Fibroblast of the aortic adventitia (primary cell): ENCODE data around the gene PDE7B. TPM values are rescaled to one million over a fixed set of nuclear protein-coding genes. Genes with fewer than 3 reads are reported as not detected.
A peak's percentile ranks its signal among the peaks of the same experiment; 100 is the strongest.

Source experiments
- DNase-seq: peaks from one replicate; pipeline ENCODE4 v3.0.0-alpha.2; 2010; ENCODE audit warnings: low read depth
- H3K4me3 ChIP-seq: 2 replicates; pipeline ENCODE4 v1.5.1; 2011; ENCODE audit warnings: low read depth, mild to moderate bottlenecking, control low read depth, low read length, moderate library complexity
- total RNA-seq: library from RNA; depleted of rRNA; stranded (reverse); fragments of >200 nt; gene quantifications from 2 replicates; pipeline ENCODE4 v1.2.3, GENCODE V29; 2012; ENCODE audit warnings: low replicate concordance
- TF ChIP-seq, protein P1 (sequence below): IDR thresholded peaks from 2 replicates; pipeline ENCODE4 v1.5.1; 2011; ENCODE audit warnings: mild to moderate bottlenecking, low read length, control low read depth, inconsistent platforms; ENCODE audit not compliant: insufficient read depth

Gene PDE7B
- total RNA-seq, 1 donor: 23.9 TPM

DNA sequence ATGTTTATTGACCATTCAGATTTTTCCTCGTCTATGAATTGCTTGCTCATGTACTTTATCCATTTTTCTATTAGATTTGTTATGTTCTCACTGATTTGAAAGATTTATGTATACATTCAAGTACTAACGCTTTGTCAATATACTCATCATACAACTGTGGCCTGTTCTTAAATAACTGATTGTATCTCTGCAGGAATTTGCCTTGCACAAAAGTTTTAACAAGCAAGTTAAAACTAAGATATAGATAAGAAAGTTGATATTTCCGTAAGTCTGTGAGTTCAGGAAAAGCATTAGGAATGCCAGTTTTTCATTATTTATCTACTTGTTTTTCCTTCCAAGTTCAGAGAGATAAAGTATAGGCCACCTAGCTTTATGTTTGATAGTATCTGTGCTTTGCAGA lies 95.2 kb downstream of the PDE7B start:
- no peak overlapping the region for H3K4me3 ChIP-seq
- TF ChIP-seq, protein P1, sequence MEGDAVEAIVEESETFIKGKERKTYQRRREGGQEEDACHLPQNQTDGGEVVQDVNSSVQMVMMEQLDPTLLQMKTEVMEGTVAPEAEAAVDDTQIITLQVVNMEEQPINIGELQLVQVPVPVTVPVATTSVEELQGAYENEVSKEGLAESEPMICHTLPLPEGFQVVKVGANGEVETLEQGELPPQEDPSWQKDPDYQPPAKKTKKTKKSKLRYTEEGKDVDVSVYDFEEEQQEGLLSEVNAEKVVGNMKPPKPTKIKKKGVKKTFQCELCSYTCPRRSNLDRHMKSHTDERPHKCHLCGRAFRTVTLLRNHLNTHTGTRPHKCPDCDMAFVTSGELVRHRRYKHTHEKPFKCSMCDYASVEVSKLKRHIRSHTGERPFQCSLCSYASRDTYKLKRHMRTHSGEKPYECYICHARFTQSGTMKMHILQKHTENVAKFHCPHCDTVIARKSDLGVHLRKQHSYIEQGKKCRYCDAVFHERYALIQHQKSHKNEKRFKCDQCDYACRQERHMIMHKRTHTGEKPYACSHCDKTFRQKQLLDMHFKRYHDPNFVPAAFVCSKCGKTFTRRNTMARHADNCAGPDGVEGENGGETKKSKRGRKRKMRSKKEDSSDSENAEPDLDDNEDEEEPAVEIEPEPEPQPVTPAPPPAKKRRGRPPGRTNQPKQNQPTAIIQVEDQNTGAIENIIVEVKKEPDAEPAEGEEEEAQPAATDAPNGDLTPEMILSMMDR: no peak
- no peak for DNase-seq

DNA sequence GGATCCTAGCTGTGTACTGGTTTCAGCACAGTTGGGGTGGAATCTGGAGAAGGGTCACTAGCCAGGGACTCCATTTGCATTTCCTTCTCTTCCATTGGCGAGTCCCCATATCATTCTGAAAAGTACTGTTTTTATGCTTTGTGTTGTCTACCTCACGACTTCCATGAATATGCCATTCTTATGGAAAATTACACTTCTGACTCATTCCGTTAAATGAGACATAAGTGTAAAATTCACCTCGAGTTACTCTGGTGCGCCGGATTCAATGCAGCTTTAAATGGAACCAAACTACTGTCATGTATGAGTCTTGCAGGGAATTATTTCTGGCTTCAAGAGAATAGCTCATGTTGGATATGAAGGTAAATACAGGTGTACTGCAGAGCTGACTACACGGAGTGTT lies 99.2 kb downstream of the PDE7B start:
- H3K4me3 ChIP-seq: no peak overlapping the region
- TF ChIP-seq, protein P1: no peak
- DNase-seq: no peak

DNA sequence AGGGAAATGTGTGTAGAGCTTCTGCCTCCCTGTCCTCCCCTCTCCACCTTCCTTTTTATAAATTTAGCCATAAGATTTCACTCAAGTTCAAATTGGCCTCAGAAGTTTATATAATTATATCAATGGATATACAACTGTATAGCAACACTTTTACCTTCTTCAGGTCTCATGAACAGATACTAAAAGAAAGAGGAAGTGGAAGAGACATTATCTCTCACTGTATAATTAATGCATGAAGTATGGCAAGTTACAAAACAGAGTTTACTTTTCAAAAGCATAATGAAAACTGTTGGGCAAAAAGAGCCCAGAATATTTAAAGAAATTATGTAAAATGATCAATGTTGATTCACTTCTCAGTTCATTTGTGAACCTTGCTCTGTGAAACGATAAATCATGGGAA lies 99.7 kb downstream of the PDE7B start:
- no peak overlapping the region for H3K4me3 ChIP-seq
- TF ChIP-seq, protein P1: no peak
- no peak for DNase-seq

DNA sequence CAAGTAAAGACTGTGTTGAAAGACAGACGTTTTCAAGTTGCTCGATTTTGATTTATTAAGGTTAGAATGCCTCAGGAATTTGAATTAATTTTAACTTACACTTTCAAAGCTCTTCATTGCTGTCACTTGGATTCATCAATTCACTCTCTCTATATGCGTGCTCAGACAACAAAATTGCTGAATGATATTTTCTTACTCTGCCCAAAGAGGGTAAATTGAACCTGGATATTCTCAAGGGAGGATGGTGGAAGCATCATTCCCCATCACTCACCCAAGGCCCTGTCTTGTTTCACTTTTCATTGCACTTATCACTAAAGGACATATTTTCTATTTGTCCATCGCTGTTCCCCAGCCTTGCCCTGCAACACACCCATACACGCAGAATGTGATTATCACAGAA lies 102.3 kb downstream of the PDE7B start:
- no peak overlapping the region for H3K4me3 ChIP-seq
- TF ChIP-seq, protein P1: no peak

DNA sequence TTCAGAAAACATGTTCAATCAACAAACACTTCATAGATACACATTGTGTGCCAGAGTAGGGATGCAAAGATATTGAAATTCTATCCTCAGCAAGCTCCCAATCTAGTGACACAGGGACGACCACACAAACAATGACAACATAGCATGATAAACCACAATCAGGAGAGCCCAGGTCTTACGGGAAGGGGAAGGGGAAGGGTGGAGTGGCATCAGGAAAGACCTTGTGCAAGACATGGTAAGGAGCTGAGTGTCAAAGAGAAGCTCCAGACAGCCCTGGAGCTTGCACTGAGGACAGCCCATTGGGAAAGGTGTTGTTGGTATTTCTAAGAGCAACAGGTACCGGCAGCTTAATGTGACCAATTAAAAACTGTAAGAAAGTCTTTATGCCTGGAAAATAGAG lies 103.6 kb downstream of the PDE7B start:
- H3K4me3 ChIP-seq: no peak overlapping the region
- no peak for DNase-seq
- TF ChIP-seq, protein P1: no peak

More for the DNA sequence above, 102.3 kb downstream of the PDE7B start:
- no peak for DNase-seq

DNA sequence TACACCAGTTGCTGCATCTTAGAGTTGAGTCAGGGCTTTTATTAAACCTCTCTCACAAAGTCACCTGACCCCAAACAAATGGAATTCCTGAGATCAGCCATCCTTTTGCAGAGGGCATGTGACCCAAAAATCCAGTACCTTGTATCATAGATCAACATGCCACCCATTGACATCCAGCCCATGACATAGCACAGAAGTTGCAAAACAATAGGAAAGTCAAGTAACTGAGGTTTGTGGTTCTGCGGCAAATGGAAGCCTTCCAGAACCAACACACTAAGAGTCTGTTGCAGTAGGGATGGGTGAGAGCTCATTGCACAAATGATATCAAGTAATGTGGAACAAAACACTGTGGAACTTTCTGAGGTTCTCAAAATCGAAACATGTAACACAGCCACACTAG lies 111.2 kb downstream of the PDE7B start:
- TF ChIP-seq, protein P1: no peak
- peak; percentile 96 for DNase-seq
- H3K4me3 ChIP-seq: no peak overlapping the region

DNA sequence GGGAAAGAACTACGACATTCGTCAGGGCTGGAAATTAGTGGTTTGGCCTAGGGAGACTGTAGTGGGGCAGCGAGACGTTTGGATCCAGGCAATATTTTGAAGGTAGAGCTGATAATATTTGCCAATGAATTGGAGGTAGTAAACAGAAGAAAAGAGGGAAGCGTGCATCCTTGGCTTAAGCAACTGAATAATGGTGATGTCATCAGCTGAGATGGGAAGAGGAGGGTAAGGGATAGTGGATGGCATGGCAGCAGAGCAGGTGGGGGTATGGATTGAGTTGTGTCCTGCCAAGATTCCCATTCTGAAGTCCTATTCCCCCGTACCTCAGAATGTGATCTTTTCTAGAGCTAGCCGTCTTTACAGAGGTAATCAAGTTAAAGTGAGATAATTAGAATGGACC lies 119.2 kb downstream of the PDE7B start:
- H3K4me3 ChIP-seq: no peak overlapping the region
- no peak for DNase-seq
- TF ChIP-seq, protein P1: no peak
